Measurements from ENCODE around the gene TPM2.

DNA sequence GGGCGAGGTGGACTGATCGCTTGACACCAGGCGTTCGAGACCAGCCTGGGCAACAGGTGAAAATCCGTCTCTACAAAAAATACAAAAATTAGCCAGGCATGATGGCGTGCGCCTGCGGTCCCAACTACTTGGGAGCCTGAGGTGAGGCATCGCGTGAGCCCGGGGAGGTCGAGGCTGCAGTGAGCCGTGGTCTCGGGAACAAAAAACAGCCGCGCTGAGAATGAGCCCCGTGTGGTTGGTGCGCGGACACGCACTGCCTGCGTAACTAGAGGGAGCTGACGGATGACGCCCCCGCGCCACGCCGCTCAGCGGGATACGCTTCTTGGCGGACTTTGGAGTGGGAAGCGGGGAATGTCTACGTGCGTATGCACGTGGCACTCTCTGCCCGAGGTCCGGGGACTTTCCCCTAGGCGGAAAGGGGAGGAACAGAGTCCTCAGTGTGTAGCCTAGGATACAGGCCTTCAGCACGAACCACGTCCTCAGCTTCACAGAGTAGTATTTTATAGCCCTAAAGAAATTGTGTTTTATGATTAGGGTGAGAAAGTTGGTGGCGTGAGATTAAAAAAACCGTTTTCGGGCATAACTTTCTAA is 32.1 kb downstream of the TPM2 start, which contains the start of gene RMRP:
- TF ChIP-seq, protein P1, sequence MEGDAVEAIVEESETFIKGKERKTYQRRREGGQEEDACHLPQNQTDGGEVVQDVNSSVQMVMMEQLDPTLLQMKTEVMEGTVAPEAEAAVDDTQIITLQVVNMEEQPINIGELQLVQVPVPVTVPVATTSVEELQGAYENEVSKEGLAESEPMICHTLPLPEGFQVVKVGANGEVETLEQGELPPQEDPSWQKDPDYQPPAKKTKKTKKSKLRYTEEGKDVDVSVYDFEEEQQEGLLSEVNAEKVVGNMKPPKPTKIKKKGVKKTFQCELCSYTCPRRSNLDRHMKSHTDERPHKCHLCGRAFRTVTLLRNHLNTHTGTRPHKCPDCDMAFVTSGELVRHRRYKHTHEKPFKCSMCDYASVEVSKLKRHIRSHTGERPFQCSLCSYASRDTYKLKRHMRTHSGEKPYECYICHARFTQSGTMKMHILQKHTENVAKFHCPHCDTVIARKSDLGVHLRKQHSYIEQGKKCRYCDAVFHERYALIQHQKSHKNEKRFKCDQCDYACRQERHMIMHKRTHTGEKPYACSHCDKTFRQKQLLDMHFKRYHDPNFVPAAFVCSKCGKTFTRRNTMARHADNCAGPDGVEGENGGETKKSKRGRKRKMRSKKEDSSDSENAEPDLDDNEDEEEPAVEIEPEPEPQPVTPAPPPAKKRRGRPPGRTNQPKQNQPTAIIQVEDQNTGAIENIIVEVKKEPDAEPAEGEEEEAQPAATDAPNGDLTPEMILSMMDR (IDR thresholded peaks at IDR 0.05): no peak
- TF ChIP-seq POLR2AphosphoS5 (IDR thresholded peaks at IDR 0.05; ENCODE audit: low read depth, low read length): no peak
- TF ChIP-seq, protein P2, sequence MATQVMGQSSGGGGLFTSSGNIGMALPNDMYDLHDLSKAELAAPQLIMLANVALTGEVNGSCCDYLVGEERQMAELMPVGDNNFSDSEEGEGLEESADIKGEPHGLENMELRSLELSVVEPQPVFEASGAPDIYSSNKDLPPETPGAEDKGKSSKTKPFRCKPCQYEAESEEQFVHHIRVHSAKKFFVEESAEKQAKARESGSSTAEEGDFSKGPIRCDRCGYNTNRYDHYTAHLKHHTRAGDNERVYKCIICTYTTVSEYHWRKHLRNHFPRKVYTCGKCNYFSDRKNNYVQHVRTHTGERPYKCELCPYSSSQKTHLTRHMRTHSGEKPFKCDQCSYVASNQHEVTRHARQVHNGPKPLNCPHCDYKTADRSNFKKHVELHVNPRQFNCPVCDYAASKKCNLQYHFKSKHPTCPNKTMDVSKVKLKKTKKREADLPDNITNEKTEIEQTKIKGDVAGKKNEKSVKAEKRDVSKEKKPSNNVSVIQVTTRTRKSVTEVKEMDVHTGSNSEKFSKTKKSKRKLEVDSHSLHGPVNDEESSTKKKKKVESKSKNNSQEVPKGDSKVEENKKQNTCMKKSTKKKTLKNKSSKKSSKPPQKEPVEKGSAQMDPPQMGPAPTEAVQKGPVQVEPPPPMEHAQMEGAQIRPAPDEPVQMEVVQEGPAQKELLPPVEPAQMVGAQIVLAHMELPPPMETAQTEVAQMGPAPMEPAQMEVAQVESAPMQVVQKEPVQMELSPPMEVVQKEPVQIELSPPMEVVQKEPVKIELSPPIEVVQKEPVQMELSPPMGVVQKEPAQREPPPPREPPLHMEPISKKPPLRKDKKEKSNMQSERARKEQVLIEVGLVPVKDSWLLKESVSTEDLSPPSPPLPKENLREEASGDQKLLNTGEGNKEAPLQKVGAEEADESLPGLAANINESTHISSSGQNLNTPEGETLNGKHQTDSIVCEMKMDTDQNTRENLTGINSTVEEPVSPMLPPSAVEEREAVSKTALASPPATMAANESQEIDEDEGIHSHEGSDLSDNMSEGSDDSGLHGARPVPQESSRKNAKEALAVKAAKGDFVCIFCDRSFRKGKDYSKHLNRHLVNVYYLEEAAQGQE (IDR thresholded peaks at IDR 0.05; ENCODE audit: insufficient read depth in 1 of 2, low read depth in 2 of 2, low read length in 1 of 2): no peak

All from Panc1 (cell line).